COR-L47 (cell line): ENCODE results near the gene TMC2.

Experiments used
- DNase-seq: peaks from one replicate; lab custom pipeline; 2025; lab: John Stamatoyannopoulos, UW

Gene TMC2

GRCh38 chr20:2625062-2625461 lies 88.7 kb downstream of the TMC2 start:
- no peak for DNase-seq

- DNase-seq = no peak
These were observed 90.6 kb downstream of the TMC2 start for GRCh38 chr20:2626853-2627541.

GRCh38 chr20:2631228-2631627 lies 94.9 kb downstream of the TMC2 start:
- DNase-seq = no peak

- no peak for DNase-seq
These were observed 97.0 kb downstream of the TMC2 start for GRCh38 chr20:2633381-2633780.

- DNase-seq = no peak
These were observed 100.9 kb downstream of the TMC2 start for GRCh38 chr20:2637246-2637645.

- DNase-seq = no peak
These were observed 103.9 kb downstream of the TMC2 start for GRCh38 chr20:2640260-2640659.

- no peak for DNase-seq
These were observed 104.5 kb downstream of the TMC2 start for GRCh38 chr20:2640899-2641298.

- DNase-seq = no peak
These were observed 107.3 kb downstream of the TMC2 start for GRCh38 chr20:2643708-2644107.

GRCh38 chr20:2651772-2652723 lies 115.7 kb downstream of the TMC2 start, which contains the start of gene NOP56:
NOP56 (plus strand) TSS chr20:2652632; CDS start chr20:2652661, 29 bp downstream.
- DNase-seq = peak; percentile 92

GRCh38 chr20:2652724-2653555 lies 116.6 kb downstream of the TMC2 start:
- peak; percentile 20 for DNase-seq

GRCh38 chr20:2653556-2654383 lies 117.4 kb downstream of the TMC2 start:
- no peak for DNase-seq

GRCh38 chr20:2654384-2654822 lies 118.0 kb downstream of the TMC2 start:
- DNase-seq = no peak

- DNase-seq = no peak
These were observed 118.5 kb downstream of the TMC2 start for GRCh38 chr20:2654831-2655230.

GRCh38 chr20:2655331-2656116 lies 119.2 kb downstream of the TMC2 start:
- DNase-seq = no peak

GRCh38 chr20:2656471-2657117 lies 120.2 kb downstream of the TMC2 start:
- no peak for DNase-seq

- DNase-seq = no peak
These were observed 120.9 kb downstream of the TMC2 start for GRCh38 chr20:2657241-2657640.

- no peak for DNase-seq
These were observed 121.3 kb downstream of the TMC2 start for GRCh38 chr20:2657674-2658073.

- DNase-seq = no peak
These were observed 122.3 kb downstream of the TMC2 start for GRCh38 chr20:2658414-2659354.

GRCh38 chr20:2659547-2659946 lies 123.2 kb downstream of the TMC2 start:
- DNase-seq = no peak
